Brain microvascular endothelial cell (primary cell): ENCODE measurements around the gene CX3CL1.

Experiments
- DNase-seq: peaks from one replicate; pipeline ENCODE4 v3.0.0-alpha.2; 2020
- H3K27ac ChIP-seq: fragments of 250-450 bp; sonication (Bioruptor Pico); 2 replicates; pipeline ENCODE4 v1.5.1; 2020; ENCODE audit warnings: mild to moderate bottlenecking, moderate library complexity
- H3K27me3 ChIP-seq: fragments of 250-450 bp; sonication (Bioruptor Pico); replicated peaks from 2 replicates; pipeline ENCODE4 v1.5.1; 2020; ENCODE audit warnings: mild to moderate bottlenecking
- H3K36me3 ChIP-seq: fragments of 250-450 bp; sonication (Bioruptor Pico); replicated peaks from 2 replicates; pipeline ENCODE4 v1.5.1; 2020; ENCODE audit warnings: mild to moderate bottlenecking
- H3K4me3 ChIP-seq: 2 replicates; pipeline ENCODE4 v1.5.1; 2011; ENCODE audit warnings: low read depth, mild to moderate bottlenecking, control low read depth, low read length, moderate library complexity
- CTCF ChIP-seq: IDR thresholded peaks from 2 replicates; pipeline ENCODE4 v1.5.1; 2011; ENCODE audit warnings: low read depth, mild to moderate bottlenecking, moderate library complexity, low read length, control low read depth, inconsistent platforms; ENCODE audit errors: missing control alignments
- in situ Hi-C: cut with HindIII; loops from 2 replicates; pipeline ENCODE4 v1.10.0; 2017; ENCODE audit warnings: low sequenced_read_pairs, low pct_ligation_motif_present

Gene CX3CL1

GRCh38 chr16:57424583-57424982, 52.3 kb downstream of the CX3CL1 start:
- Histone ChIP-seq H3K27ac (no peak overlapping the region), H3K36me3 (peaks cover 16% of the 10 kb centered on the region), H3K27me3 (no peaks in the 10 kb centered on the region), H3K4me3 (no peak overlapping the region)
- in situ Hi-C loops = no loop called here
- no peak for TF ChIP-seq CTCF
- DNase-seq = no peak

- DNase-seq = no peak
- Histone ChIP-seq H3K27ac (no peak overlapping the region), H3K27me3 (no peaks in the 10 kb centered on the region), H3K4me3 (no peak overlapping the region), H3K36me3 (peaks cover 34% of the 10 kb centered on the region)
- in situ Hi-C loops = no loop called here
- TF ChIP-seq CTCF = no peak
These were observed 54.1 kb downstream of the CX3CL1 start for GRCh38 chr16:57426356-57426755.

GRCh38 chr16:57427307-57427706, 55.0 kb downstream of the CX3CL1 start:
- TF ChIP-seq CTCF = no peak
- Histone ChIP-seq H3K4me3 (no peak overlapping the region), H3K27me3 (no peaks in the 10 kb centered on the region), H3K27ac (no peak overlapping the region), H3K36me3 (peaks cover 40% of the 10 kb centered on the region)
- no peak for DNase-seq
- in situ Hi-C loops = no loop called here

GRCh38 chr16:57427824-57428223, 55.5 kb downstream of the CX3CL1 start:
- in situ Hi-C loops = no loop called here
- TF ChIP-seq CTCF = no peak
- H3K27me3 ChIP-seq = no peaks in the 10 kb centered on the region
- H3K36me3 ChIP-seq = peaks cover 45% of the 10 kb centered on the region
- no peak for DNase-seq
- no peak overlapping the region for H3K27ac ChIP-seq
- no peak overlapping the region for H3K4me3 ChIP-seq

- in situ Hi-C loops = no loop called here
- H3K4me3 ChIP-seq = no peak overlapping the region
- peaks cover 76% of the 10 kb centered on the region for H3K36me3 ChIP-seq
- no peak for DNase-seq
- H3K27ac ChIP-seq = no peak overlapping the region
- H3K27me3 ChIP-seq = no peaks in the 10 kb centered on the region
- no peak for TF ChIP-seq CTCF
These were observed 58.7 kb downstream of the CX3CL1 start for GRCh38 chr16:57430955-57431354.

GRCh38 chr16:57432505-57432904, 60.2 kb downstream of the CX3CL1 start:
- Histone ChIP-seq H3K27ac (no peak overlapping the region), H3K36me3 (peaks cover 82% of the 10 kb centered on the region), H3K27me3 (no peaks in the 10 kb centered on the region), H3K4me3 (no peak overlapping the region)
- in situ Hi-C loops = no loop called here
- no peak for DNase-seq
- no peak for TF ChIP-seq CTCF
